Vagina (tissue), 2 donors: ENCODE measurements around the gene CYP26B1.

Experiments used
- POLR2A ChIP-seq, 2 donors: fragments of 450-650 bp; IDR thresholded peaks; one replicate each; pipeline ENCODE4 v1.6.1; 2017; ENCODE audit warnings: antibody characterized with exemption in 2 of 2, mild to moderate bottlenecking in 2 of 2, moderate library complexity in 2 of 2
- POLR2AphosphoS5 ChIP-seq, 2 donors: sonication (generic); formaldehyde crosslinking; IDR thresholded peaks; one replicate each; pipeline ENCODE4 v1.9.0; 2017; ENCODE audit warnings: antibody characterized with exemption in 2 of 2, mild to moderate bottlenecking in 2 of 2, low read depth in 1 of 2; ENCODE audit not compliant: insufficient read depth in 1 of 2

DNA sequence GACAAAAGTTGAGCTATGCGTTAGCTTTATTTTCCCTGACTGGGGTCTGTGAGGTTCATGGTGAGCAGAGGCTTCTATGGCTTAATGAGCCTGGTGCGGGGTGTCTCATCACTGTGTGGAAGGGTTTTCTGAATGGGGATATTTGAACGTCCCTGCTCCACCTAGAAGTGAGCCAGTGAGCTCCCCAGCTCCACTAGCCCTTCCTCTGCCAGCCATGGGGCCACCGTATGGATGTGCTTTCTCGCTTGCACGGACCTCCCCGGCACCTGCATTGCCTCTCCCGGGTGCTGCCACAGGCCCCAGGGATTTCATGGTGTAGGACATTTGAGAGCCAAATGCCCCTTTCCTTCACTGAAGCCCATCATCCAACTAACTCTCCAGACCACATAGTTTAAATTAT lies 37.8 kb downstream of the CYP26B1 start:
- TF ChIP-seq POLR2AphosphoS5 (IDR thresholded peaks at IDR 0.05; ENCODE audit: insufficient read depth in 1 of 2, low read depth in 1 of 2) (no peak), POLR2A (IDR thresholded peaks at IDR 0.05) (no peak)
